ENCODE results near the gene SMAD3. TPM values are rescaled to one million over a fixed set of nuclear protein-coding genes. Genes with fewer than 3 reads are reported as not detected.
A peak's percentile ranks its signal among the peaks of the same experiment; 100 is the strongest.

SMAD3 gene
- total RNA-seq, 1 donor from 2014 or later, result 12.5 TPM

DNA sequence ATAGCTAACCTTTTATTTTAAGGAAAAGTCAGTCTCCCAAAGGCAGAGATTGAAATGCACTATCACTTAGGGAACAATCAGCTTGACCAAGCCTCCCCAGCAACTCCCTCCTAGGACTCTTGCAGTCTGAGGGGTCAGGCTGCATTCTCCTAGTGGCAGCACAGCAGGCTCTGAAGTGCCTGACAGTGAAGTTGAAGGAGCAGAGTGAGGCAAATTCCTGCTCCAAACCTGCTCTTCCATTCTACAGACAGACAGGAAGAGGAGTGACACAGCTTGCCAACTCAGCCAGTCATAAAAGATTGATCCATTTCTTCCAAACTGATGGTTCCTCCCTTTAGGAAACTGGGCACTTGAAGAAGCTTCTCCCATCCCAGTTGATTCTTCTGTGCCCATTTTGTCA, 43.9 kb upstream of the SMAD3 start:
- Histone ChIP-seq H4K20me1 (ENCODE audit: low read depth) (no peaks in the 10 kb centered on the region), H3K27ac (no peak overlapping the region), H3K79me2 (ENCODE audit: low read depth) (no peaks in the 10 kb centered on the region), H3K4me2 (no peak overlapping the region), H3K9me3 (ENCODE audit: low read depth) (no peaks in the 10 kb centered on the region), H2AFZ (replicated peaks) (no peak overlapping the region), H3K4me3 (no peak overlapping the region), H3K27me3 (no peaks in the 10 kb centered on the region), H3K36me3 (no peaks in the 10 kb centered on the region), H3F3A (ENCODE audit: low read depth) (peaks cover 6% of the 10 kb centered on the region), H3K9ac (no peak overlapping the region), H3K4me1 (peaks cover 12% of the 10 kb centered on the region)
- no peaks in the 10 kb centered on the region for H3K36me3 Mint-ChIP-seq
- peaks cover 18% of the 10 kb centered on the region for H3K27me3 Mint-ChIP-seq (ENCODE audit: insufficient read depth, low read depth)
- no peak overlapping the region for H3K4me3 Mint-ChIP-seq
- TF ChIP-seq CTCF (IDR thresholded peaks at IDR 0.05) (no peak), EZH2 (IDR thresholded peaks at IDR 0.05) (no peak), EZH2phosphoT487 (IDR thresholded peaks at IDR 0.05) (no peak)
- no peaks in the 10 kb centered on the region for H3K9me3 Mint-ChIP-seq
- H3K27ac Mint-ChIP-seq, result no peak overlapping the region
- no peak for DNase-seq (ENCODE audit: low spot score)
- peaks cover 35% of the 10 kb centered on the region for H3K4me1 Mint-ChIP-seq

DNA sequence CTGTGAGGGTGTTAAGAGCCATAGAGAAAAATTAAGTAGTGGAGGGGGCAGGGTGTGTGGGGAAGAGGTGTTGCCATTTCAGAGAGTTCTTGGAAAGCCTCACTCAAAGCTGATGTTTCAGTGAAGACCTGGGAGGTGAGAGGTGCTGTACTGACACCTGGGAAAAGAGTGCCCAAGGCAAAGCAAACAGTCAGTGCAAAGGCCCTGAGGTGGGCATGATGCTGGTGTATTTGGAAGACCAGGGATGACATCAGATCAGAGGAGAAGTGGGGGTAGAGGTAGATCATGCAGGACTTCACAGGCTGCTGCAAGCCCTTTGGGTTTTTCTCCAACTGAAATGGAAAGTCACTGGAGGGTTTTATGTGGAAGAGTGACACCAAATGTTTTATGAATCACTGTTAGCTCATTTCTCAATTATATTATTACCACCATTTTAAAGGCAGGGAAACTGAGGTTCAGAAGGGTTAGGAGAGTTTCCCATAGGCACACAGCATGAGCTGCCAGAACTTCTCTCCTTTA, 42.8 kb upstream of the SMAD3 start:
- no peak for DNase-seq (ENCODE audit: low spot score)
- Histone ChIP-seq H3K4me1 (peaks cover 12% of the 10 kb centered on the region), H3K27ac (no peak overlapping the region), H4K20me1 (ENCODE audit: low read depth) (no peaks in the 10 kb centered on the region), H3K36me3 (no peaks in the 10 kb centered on the region), H3K9me3 (ENCODE audit: low read depth) (no peaks in the 10 kb centered on the region), H2AFZ (replicated peaks) (no peak overlapping the region), H3K4me3 (no peak overlapping the region), H3K27me3 (no peaks in the 10 kb centered on the region), H3K9ac (no peak overlapping the region), H3F3A (ENCODE audit: low read depth) (peaks cover 6% of the 10 kb centered on the region), H3K79me2 (ENCODE audit: low read depth) (no peaks in the 10 kb centered on the region), H3K4me2 (no peak overlapping the region)
- Mint-ChIP-seq H3K36me3 (no peaks in the 10 kb centered on the region), H3K27me3 (ENCODE audit: insufficient read depth, low read depth) (peaks cover 17% of the 10 kb centered on the region), H3K9me3 (no peaks in the 10 kb centered on the region), H3K4me3 (no peak overlapping the region), H3K27ac (peak overlapping the region; percentile 69), H3K4me1 (peaks cover 38% of the 10 kb centered on the region)
- TF ChIP-seq EZH2 (IDR thresholded peaks at IDR 0.05), result no peak
- TF ChIP-seq EZH2phosphoT487 (IDR thresholded peaks at IDR 0.05), result no peak
- TF ChIP-seq CTCF (IDR thresholded peaks at IDR 0.05), result no peak

- Histone ChIP-seq H3K27me3 (no peaks in the 10 kb centered on the region), H3K27ac (no peak overlapping the region), H2AFZ (replicated peaks) (no peak overlapping the region), H3K4me3 (no peak overlapping the region), H3K4me2 (no peak overlapping the region), H3K9ac (no peak overlapping the region), H4K20me1 (ENCODE audit: low read depth) (no peaks in the 10 kb centered on the region), H3F3A (ENCODE audit: low read depth) (peaks cover 8% of the 10 kb centered on the region), H3K36me3 (no peaks in the 10 kb centered on the region), H3K79me2 (ENCODE audit: low read depth) (no peaks in the 10 kb centered on the region), H3K4me1 (peaks cover 12% of the 10 kb centered on the region), H3K9me3 (ENCODE audit: low read depth) (no peaks in the 10 kb centered on the region)
- TF ChIP-seq EZH2 (IDR thresholded peaks at IDR 0.05) (no peak), EZH2phosphoT487 (IDR thresholded peaks at IDR 0.05) (no peak), CTCF (IDR thresholded peaks at IDR 0.05) (no peak)
- H3K27me3 Mint-ChIP-seq (ENCODE audit: insufficient read depth, low read depth), result peaks cover 20% of the 10 kb centered on the region
- peaks cover 43% of the 10 kb centered on the region for H3K4me1 Mint-ChIP-seq
- H3K9me3 Mint-ChIP-seq, result no peaks in the 10 kb centered on the region
- no peak for DNase-seq (ENCODE audit: low spot score)
- peak overlapping the region; percentile 39 for H3K4me3 Mint-ChIP-seq
- peak overlapping the region; percentile 96 for H3K27ac Mint-ChIP-seq
- no peaks in the 10 kb centered on the region for H3K36me3 Mint-ChIP-seq
Observed at GRCh38 chr15:67023517-67024313, 41.7 kb upstream of the SMAD3 start.
